GM12874 (cell line): ENCODE data around the gene ZCCHC7.

Experiments used
- TF ChIP-seq, protein P1 (sequence below): IDR thresholded peaks from 2 replicates; pipeline ENCODE4 v1.5.1; 2011; ENCODE audit warnings: low read depth, mild to moderate bottlenecking, control low read depth, low read length, moderate library complexity; ENCODE audit not compliant: insufficient read depth

The ZCCHC7 gene

DNA sequence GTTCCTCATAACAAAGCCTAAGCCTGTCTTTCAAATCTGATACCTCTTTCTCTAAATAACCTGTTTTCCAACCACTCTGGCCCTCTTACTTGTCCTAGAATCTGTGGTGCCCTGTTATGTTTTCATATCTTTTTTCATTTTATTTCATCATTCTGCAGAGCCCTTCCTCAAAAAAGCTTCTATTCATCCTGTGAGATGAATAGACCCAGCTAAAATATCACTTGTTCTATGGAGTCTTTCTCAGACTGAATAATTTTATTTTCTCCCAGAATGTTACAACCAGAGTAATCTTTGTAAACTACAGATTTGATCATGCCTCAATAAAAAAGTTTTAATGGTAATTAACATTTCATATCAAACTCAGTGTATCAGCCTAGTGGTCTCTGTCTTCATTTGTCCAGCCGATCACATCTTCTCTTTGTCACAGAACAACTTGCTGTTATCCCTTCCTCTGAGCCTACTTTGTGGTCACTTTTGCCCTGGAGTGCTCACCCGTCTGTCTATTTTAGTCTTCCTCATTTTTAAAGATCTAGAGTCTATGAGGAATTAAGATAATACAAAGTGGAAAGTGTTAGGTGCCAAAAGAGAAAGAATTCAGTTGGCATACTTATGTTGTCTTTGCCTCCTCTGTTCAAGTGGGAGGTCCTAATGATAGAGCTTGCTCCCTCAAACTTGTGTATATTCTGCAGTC is 77.8 kb downstream of the ZCCHC7 start:
- TF ChIP-seq, protein P1, sequence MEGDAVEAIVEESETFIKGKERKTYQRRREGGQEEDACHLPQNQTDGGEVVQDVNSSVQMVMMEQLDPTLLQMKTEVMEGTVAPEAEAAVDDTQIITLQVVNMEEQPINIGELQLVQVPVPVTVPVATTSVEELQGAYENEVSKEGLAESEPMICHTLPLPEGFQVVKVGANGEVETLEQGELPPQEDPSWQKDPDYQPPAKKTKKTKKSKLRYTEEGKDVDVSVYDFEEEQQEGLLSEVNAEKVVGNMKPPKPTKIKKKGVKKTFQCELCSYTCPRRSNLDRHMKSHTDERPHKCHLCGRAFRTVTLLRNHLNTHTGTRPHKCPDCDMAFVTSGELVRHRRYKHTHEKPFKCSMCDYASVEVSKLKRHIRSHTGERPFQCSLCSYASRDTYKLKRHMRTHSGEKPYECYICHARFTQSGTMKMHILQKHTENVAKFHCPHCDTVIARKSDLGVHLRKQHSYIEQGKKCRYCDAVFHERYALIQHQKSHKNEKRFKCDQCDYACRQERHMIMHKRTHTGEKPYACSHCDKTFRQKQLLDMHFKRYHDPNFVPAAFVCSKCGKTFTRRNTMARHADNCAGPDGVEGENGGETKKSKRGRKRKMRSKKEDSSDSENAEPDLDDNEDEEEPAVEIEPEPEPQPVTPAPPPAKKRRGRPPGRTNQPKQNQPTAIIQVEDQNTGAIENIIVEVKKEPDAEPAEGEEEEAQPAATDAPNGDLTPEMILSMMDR = no peak

GRCh38 chr9:37198831-37199230 is 78.5 kb downstream of the ZCCHC7 start:
- TF ChIP-seq, protein P1 = no peak

DNA sequence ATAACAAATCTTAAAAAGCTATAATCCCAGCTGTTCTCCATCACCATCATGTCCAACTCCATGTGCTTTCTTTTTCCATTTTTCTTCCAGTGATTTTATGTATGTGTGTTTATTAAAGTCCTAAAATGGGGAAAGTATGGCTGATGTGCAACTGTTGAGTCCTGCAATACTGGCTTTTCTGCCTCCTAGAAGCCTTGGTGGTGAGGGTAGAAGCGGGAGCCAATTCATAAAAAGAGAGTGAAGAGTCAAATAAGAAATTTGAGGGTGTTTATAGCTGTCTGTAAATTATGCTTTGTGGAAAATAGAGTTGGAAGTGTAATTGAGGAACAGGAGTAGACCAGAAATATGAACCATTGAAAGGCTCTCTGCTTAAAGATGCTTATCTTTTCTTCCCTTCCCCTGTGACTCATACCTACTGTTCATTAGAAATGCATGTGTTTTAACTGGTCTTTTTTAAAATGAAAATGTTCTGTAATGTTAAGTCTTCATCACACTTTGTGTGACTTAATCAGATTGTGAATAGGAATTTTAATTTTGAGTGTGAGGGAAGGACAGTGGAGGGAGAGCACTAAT is 80.1 kb downstream of the ZCCHC7 start:
- TF ChIP-seq, protein P1 = no peak

GRCh38 chr9:37201581-37201980 is 81.2 kb downstream of the ZCCHC7 start:
- TF ChIP-seq, protein P1 = no peak

- TF ChIP-seq, protein P1 = no peak
Observed at GRCh38 chr9:37202091-37202490, 81.7 kb downstream of the ZCCHC7 start.

- TF ChIP-seq, protein P1 = no peak
Observed at GRCh38 chr9:37206121-37206620, 85.8 kb downstream of the ZCCHC7 start.

GRCh38 chr9:37209431-37210386 is 89.3 kb downstream of the ZCCHC7 start:
- TF ChIP-seq, protein P1 = no peak
